H9 (cell line): ENCODE results near the gene SEMA5A. TPM values are rescaled to one million over a fixed set of nuclear protein-coding genes. Genes with fewer than 3 reads are reported as not detected.

Experiments used
- DNase-seq: peaks from one replicate; pipeline ENCODE4 v3.0.0-alpha.2; 2017
- H2AFZ ChIP-seq: one replicate; pipeline ENCODE4 v1.6.1; 2013; ENCODE audit warnings: mild to moderate bottlenecking, low read length, control low read depth, moderate library complexity
- H2AK5ac ChIP-seq: 2 replicates; pipeline ENCODE4 v1.6.1; 2013; ENCODE audit warnings: low read length, control low read depth, mixed read lengths; ENCODE audit not compliant: insufficient read length
- H2BK120ac ChIP-seq: one replicate; pipeline ENCODE4 v1.6.1; 2013; ENCODE audit warnings: low read depth, mild to moderate bottlenecking, low read length, control low read depth, inconsistent platforms; ENCODE audit not compliant: poor library complexity, severe bottlenecking
- H2BK12ac ChIP-seq: 2 replicates; pipeline ENCODE4 v1.6.1; 2013; ENCODE audit warnings: low read length, control low read depth, mixed read lengths, low read depth; ENCODE audit not compliant: insufficient read length
- H2BK15ac ChIP-seq: 2 replicates; pipeline ENCODE4 v1.6.1; 2013; ENCODE audit warnings: low read depth, low read length, control low read depth
- H2BK20ac ChIP-seq: one replicate; pipeline ENCODE4 v1.6.1; 2013; ENCODE audit warnings: low read depth, mild to moderate bottlenecking, low read length, control low read depth, inconsistent platforms; ENCODE audit not compliant: poor library complexity, severe bottlenecking
- H2BK5ac ChIP-seq: 2 replicates; pipeline ENCODE4 v1.6.1; 2013; ENCODE audit warnings: low read length, control low read depth, mixed read lengths; ENCODE audit not compliant: insufficient read length
- H3K14ac ChIP-seq: 2 replicates; pipeline ENCODE4 v1.6.1; 2013; ENCODE audit warnings: low read length, control low read depth; ENCODE audit not compliant: insufficient read depth
- H3K18ac ChIP-seq: 2 replicates; pipeline ENCODE4 v1.6.1; 2013; ENCODE audit warnings: low read depth, mild to moderate bottlenecking, mixed read lengths, low read length, control low read depth; ENCODE audit not compliant: insufficient read length
- H3K23ac ChIP-seq: 2 replicates; pipeline ENCODE4 v1.6.1; 2013; ENCODE audit warnings: low read length, control low read depth, mixed read lengths, low read depth; ENCODE audit not compliant: insufficient read length
- H3K23me2 ChIP-seq: 2 replicates; pipeline ENCODE4 v1.6.1; 2013; ENCODE audit warnings: low read depth, mild to moderate bottlenecking, mixed read lengths, low read length, control low read depth; ENCODE audit not compliant: insufficient read length, poor library complexity, severe bottlenecking
- H3K27ac ChIP-seq: 2 replicates; pipeline ENCODE4 v1.5.1; 2013; ENCODE audit warnings: low read length, control low read depth, mixed read lengths, low read depth; ENCODE audit not compliant: insufficient read length
- H3K27me3 ChIP-seq: 2 replicates; pipeline ENCODE4 v1.6.1; 2013; ENCODE audit warnings: low read length, control low read depth, inconsistent platforms; ENCODE audit not compliant: insufficient read depth
- H3K4ac ChIP-seq: 2 replicates; pipeline ENCODE4 v1.6.1; 2013; ENCODE audit warnings: low read depth, mild to moderate bottlenecking, control low read depth, inconsistent platforms, low read length, moderate library complexity
- H3K4me1 ChIP-seq: 2 replicates; pipeline ENCODE4 v1.6.1; 2013; ENCODE audit warnings: low read length, control low read depth, inconsistent platforms; ENCODE audit not compliant: insufficient read depth
- H3K4me2 ChIP-seq: 2 replicates; pipeline ENCODE4 v1.6.1; 2013; ENCODE audit warnings: low read length, control low read depth, mixed read lengths; ENCODE audit not compliant: insufficient read length, insufficient read depth
- H3K56ac ChIP-seq: 2 replicates; pipeline ENCODE4 v1.6.1; 2013; ENCODE audit warnings: low read depth, mild to moderate bottlenecking, mixed read lengths, low read length, control low read depth; ENCODE audit not compliant: insufficient read length
- H3K79me1 ChIP-seq: 2 replicates; pipeline ENCODE4 v1.6.1; 2013; ENCODE audit warnings: low read depth, mild to moderate bottlenecking, moderate library complexity, low read length, control low read depth, inconsistent platforms; ENCODE audit not compliant: insufficient read depth, poor library complexity, severe bottlenecking
- H3K79me2 ChIP-seq: 2 replicates; pipeline ENCODE4 v1.6.1; 2013; ENCODE audit warnings: low read length, control low read depth, inconsistent platforms; ENCODE audit not compliant: insufficient read depth
- H3K9ac ChIP-seq: 2 replicates; pipeline ENCODE4 v1.6.1; 2013; ENCODE audit warnings: low read length, control low read depth, mixed read lengths; ENCODE audit not compliant: insufficient read length; ENCODE audit errors: extremely low read depth
- H3K9me3 ChIP-seq: one replicate; pipeline ENCODE4 v1.6.1; 2013; ENCODE audit warnings: low read depth, low read length, inconsistent platforms; ENCODE audit not compliant: control insufficient read depth
- H3T11ph ChIP-seq: one replicate; pipeline ENCODE4 v1.6.1; 2013; ENCODE audit warnings: mild to moderate bottlenecking, low read length, control low read depth, inconsistent platforms
- H4K20me1 ChIP-seq: one replicate; pipeline ENCODE4 v1.6.1; 2013; ENCODE audit not compliant: control insufficient read depth, insufficient read length, insufficient read depth
- H4K5ac ChIP-seq: 2 replicates; pipeline ENCODE4 v1.6.1; 2013; ENCODE audit warnings: low read depth, mild to moderate bottlenecking, mixed read lengths, low read length, control low read depth; ENCODE audit not compliant: insufficient read length
- H4K8ac ChIP-seq: replicated peaks from 2 replicates; pipeline ENCODE4 v1.6.1; 2013; ENCODE audit warnings: low read length, control low read depth, mixed read lengths, low read depth; ENCODE audit not compliant: insufficient read length
- H4K91ac ChIP-seq: 2 replicates; pipeline ENCODE4 v1.6.1; 2013; ENCODE audit warnings: low read depth, mild to moderate bottlenecking, moderate library complexity, mixed read lengths, low read length, control low read depth; ENCODE audit not compliant: insufficient read length
- H3K27ac Mint-ChIP-seq, 3 experiments: 2 replicates in 2 of 3; 3 replicates in 1 of 3; pipeline ENCODE4 v1.8.0; 2020 to 2021; ENCODE audit warnings: mixed read lengths in 3 of 3, mild to moderate bottlenecking in 1 of 3, moderate library complexity in 1 of 3
- H3K27me3 Mint-ChIP-seq: 2 replicates; pipeline ENCODE4 v1.8.0; 2021; ENCODE audit warnings: low read depth, mild to moderate bottlenecking, moderate library complexity, mixed read lengths
- H3K36me3 Mint-ChIP-seq, 3 experiments: 2 replicates in 2 of 3; 3 replicates in 1 of 3; pipeline ENCODE4 v1.8.0; 2020 to 2021; ENCODE audit warnings: low read depth in 3 of 3, mixed read lengths in 3 of 3; ENCODE audit not compliant: insufficient read depth in 1 of 3
- H3K4me1 Mint-ChIP-seq, 2 experiments: 2 replicates each; pipeline ENCODE4 v1.8.0; 2020; ENCODE audit warnings: mixed read lengths in 2 of 2
- H3K4me3 Mint-ChIP-seq, 2 experiments: 2 replicates in 1 of 2; 3 replicates in 1 of 2; pipeline ENCODE4 v1.8.0; 2020 to 2021; ENCODE audit warnings: mild to moderate bottlenecking in 2 of 2, mixed read lengths in 2 of 2, moderate library complexity in 1 of 2
- H3K9me3 Mint-ChIP-seq, 2 experiments: 2 replicates in 1 of 2; 3 replicates in 1 of 2; pipeline ENCODE4 v1.8.0; 2020; ENCODE audit warnings: mild to moderate bottlenecking in 2 of 2, mixed read lengths in 2 of 2, moderate library complexity in 1 of 2
- CTCF ChIP-seq: fragments of 200-600 bp; sonication (generic); conservative IDR thresholded peaks from 3 replicates; pipeline ENCODE4 v1.8.0; 2021; ENCODE audit warnings: antibody characterized with exemption, mild to moderate bottlenecking
- WGBS: extraction: QIAGEN DNeasy Blood & Tissue Kit; methylation state at CpG from one replicate; pipeline ENCODE4 v1.1.7; 2013; ENCODE audit warnings: missing lambda C conversion rate, low lambda C conversion rate, mixed read lengths; ENCODE audit not compliant: insufficient read length; ENCODE audit errors: extremely low coverage; 5-methylcytosine and 5-hydroxymethylcytosine counted together
- total RNA-seq: library from RNA; stranded (reverse); gene quantifications from 2 replicates; pipeline ENCODE4 v1.2.1, GENCODE V29; 2021

Gene SEMA5A
- total RNA-seq, 1 experiment from 2014 or later: 4.3 TPM

DNA sequence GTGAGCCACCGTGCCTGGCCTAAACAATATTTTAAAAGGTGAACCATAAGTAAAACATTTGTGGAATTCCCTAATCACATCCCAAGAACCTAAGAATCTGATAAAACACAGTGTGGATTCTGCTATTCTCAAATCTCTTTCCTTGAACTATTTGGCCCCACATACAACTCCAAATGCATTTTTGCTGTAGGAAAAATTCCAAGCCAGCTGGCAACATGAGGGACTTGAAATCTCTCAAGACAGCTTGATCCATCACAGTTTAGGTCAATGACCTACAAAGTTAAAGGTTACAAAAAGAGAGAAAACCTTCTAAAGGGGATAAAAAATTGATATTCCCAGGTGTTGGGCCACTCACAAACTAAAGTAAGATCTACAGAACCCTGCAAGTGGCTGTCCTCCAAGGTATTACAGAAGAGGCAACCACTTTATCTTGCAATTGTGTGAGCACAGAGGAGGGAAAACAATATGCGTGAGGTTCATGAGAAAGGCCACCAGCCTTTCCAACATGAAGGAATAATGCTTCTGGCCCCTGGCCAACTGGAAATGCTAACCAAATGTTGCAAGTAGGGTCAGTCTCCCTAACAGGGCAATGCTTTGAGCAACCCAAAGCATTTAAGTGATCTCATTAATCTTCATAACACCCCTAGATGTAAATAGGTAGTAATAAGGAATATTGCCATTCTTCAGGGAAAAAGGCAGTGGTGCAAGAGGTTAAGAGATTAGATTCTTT, 221.4 kb downstream of the SEMA5A start:
- no peak overlapping the region for H2BK5ac ChIP-seq
- no peaks in the 10 kb centered on the region for H4K20me1 ChIP-seq
- H3K4me1 ChIP-seq: no peaks in the 10 kb centered on the region
- no peak overlapping the region for H4K8ac ChIP-seq
- H3K79me2 ChIP-seq: no peaks in the 10 kb centered on the region
- no peak overlapping the region for H3K14ac ChIP-seq
- no peak overlapping the region for H3K4ac ChIP-seq
- no peak for TF ChIP-seq CTCF
- no peak overlapping the region for H3K18ac ChIP-seq
- H3K27me3 ChIP-seq: no peaks in the 10 kb centered on the region
- no peak overlapping the region for H2BK15ac ChIP-seq
- no peak for DNase-seq
- no peak overlapping the region for H2BK120ac ChIP-seq
- no peaks in the 10 kb centered on the region; a peak in 1 of 7 replicates for H3K36me3 Mint-ChIP-seq
- no peak overlapping the region for H3K23ac ChIP-seq
- no peaks in the 10 kb centered on the region for H3K79me1 ChIP-seq
- H3K23me2 ChIP-seq: no peaks in the 10 kb centered on the region
- no peak overlapping the region for H3K4me3 Mint-ChIP-seq
- H3K4me2 ChIP-seq: no peak overlapping the region
- WGBS: no CpG with 5 or more reads among the region's 2 CpGs
- H3K56ac ChIP-seq: no peak overlapping the region
- H2BK20ac ChIP-seq: no peak overlapping the region
- H3K27ac ChIP-seq: no peak overlapping the region
- H3K4me1 Mint-ChIP-seq: peaks cover 4 to 7% of the 10 kb centered on the region in 2 experiments; a peak in 3 of 4 replicates
- no peak overlapping the region for H2AK5ac ChIP-seq
- no peak overlapping the region for H3K9ac ChIP-seq
- no peaks in the 10 kb centered on the region for H3K9me3 ChIP-seq
- no peaks in the 10 kb centered on the region for H3K9me3 Mint-ChIP-seq
- no peak overlapping the region for H4K5ac ChIP-seq
- H3T11ph ChIP-seq: no peak overlapping the region
- H2BK12ac ChIP-seq: no peak overlapping the region
- no peak overlapping the region for H2AFZ ChIP-seq
- H4K91ac ChIP-seq: no peak overlapping the region
- H3K27ac Mint-ChIP-seq: no peak overlapping the region
- no peaks in the 10 kb centered on the region for H3K27me3 Mint-ChIP-seq
